Osteoblast (primary cell): ENCODE data around the gene DMKN. TPM values are rescaled to one million over a fixed set of nuclear protein-coding genes. Genes with fewer than 3 reads are reported as not detected.

Experiments
- DNase-seq: peaks from one replicate; pipeline ENCODE4 v3.0.0; 2011; ENCODE audit warnings: low spot score, mixed read lengths; ENCODE audit not compliant: insufficient read length; ENCODE audit errors: missing footprints
- H2AFZ ChIP-seq: 2 replicates; pipeline ENCODE4 v1.6.0; 2011; ENCODE audit warnings: mild to moderate bottlenecking, low read length
- H3K27ac ChIP-seq: 2 replicates; pipeline ENCODE4 v1.5.1; 2011; ENCODE audit warnings: mild to moderate bottlenecking, low read depth, low read length, moderate library complexity
- H3K27me3 ChIP-seq: 2 replicates; pipeline ENCODE4 v1.6.0; 2012; ENCODE audit warnings: mild to moderate bottlenecking, control low read depth, inconsistent platforms, low read length, moderate library complexity; ENCODE audit not compliant: insufficient read depth
- H3K36me3 ChIP-seq: 2 replicates; pipeline ENCODE4 v1.5.1; 2011; ENCODE audit warnings: mild to moderate bottlenecking, low read length, control low read depth, moderate library complexity; ENCODE audit not compliant: insufficient read depth
- H3K4me1 ChIP-seq: 2 replicates; pipeline ENCODE4 v1.5.1; 2011; ENCODE audit warnings: mild to moderate bottlenecking, low read length, control low read depth, moderate library complexity; ENCODE audit not compliant: insufficient read depth
- H3K4me2 ChIP-seq: 2 replicates; pipeline ENCODE4 v1.6.0; 2011; ENCODE audit warnings: mild to moderate bottlenecking, low read length; ENCODE audit not compliant: insufficient read depth
- H3K4me3 ChIP-seq: fragments of 200-600 bp; sonication (generic); 3 replicates; pipeline ENCODE4 v1.5.1; 2012; ENCODE audit warnings: mild to moderate bottlenecking, low read length, inconsistent platforms; ENCODE audit not compliant: insufficient read depth
- H3K79me2 ChIP-seq: 2 replicates; pipeline ENCODE4 v1.6.0; 2012; ENCODE audit warnings: mild to moderate bottlenecking, low read length, control low read depth, inconsistent platforms; ENCODE audit not compliant: insufficient read depth
- H3K9me3 ChIP-seq: 2 replicates; pipeline ENCODE4 v1.5.1; 2011; ENCODE audit warnings: low read depth, low read length, control low read depth
- H4K20me1 ChIP-seq: 2 replicates; pipeline ENCODE4 v1.6.0; 2012; ENCODE audit warnings: mild to moderate bottlenecking, low read length, control low read depth; ENCODE audit not compliant: insufficient read depth
- CTCF ChIP-seq: IDR thresholded peaks from 2 replicates; pipeline ENCODE4 v1.5.1; 2011; ENCODE audit warnings: mild to moderate bottlenecking, low read depth, low read length, moderate library complexity; ENCODE audit errors: extremely low read depth
- total RNA-seq: library from RNA; depleted of rRNA; stranded (reverse); fragments of >200 nt; gene quantifications from 2 replicates; pipeline ENCODE4 v1.2.3, GENCODE V29; 2012

The DMKN gene
- total RNA-seq, 1 donor: 24.2 TPM

GRCh38 chr19:35461060-35461459 lies 52.4 kb downstream of the DMKN start:
- no peaks in the 10 kb centered on the region for H3K27me3 ChIP-seq
- H2AFZ ChIP-seq: no peak overlapping the region
- H3K27ac ChIP-seq: no peak overlapping the region
- no peak for DNase-seq
- H3K36me3 ChIP-seq: no peaks in the 10 kb centered on the region
- no peaks in the 10 kb centered on the region for H3K9me3 ChIP-seq
- TF ChIP-seq CTCF: no peak
- no peaks in the 10 kb centered on the region for H4K20me1 ChIP-seq
- H3K79me2 ChIP-seq: no peaks in the 10 kb centered on the region
- no peaks in the 10 kb centered on the region for H3K4me1 ChIP-seq
- no peak overlapping the region for H3K4me3 ChIP-seq
- no peak overlapping the region for H3K4me2 ChIP-seq

- no peak for TF ChIP-seq CTCF
- no peaks in the 10 kb centered on the region for H3K9me3 ChIP-seq
- no peak for DNase-seq
Measured at GRCh38 chr19:35460608-35461007, 52.8 kb downstream of the DMKN start.

GRCh38 chr19:35459414-35460082 lies 53.9 kb downstream of the DMKN start:
- Histone ChIP-seq H3K4me2 (no peak overlapping the region), H3K36me3 (no peaks in the 10 kb centered on the region), H3K27ac (no peak overlapping the region), H2AFZ (no peak overlapping the region), H3K4me1 (no peaks in the 10 kb centered on the region), H3K4me3 (no peak overlapping the region), H3K9me3 (no peaks in the 10 kb centered on the region), H3K27me3 (no peaks in the 10 kb centered on the region), H4K20me1 (no peaks in the 10 kb centered on the region), H3K79me2 (no peaks in the 10 kb centered on the region)
- TF ChIP-seq CTCF: no peak
- no peak for DNase-seq

More at GRCh38 chr19:35460608-35461007, 52.8 kb downstream of the DMKN start:
- Histone ChIP-seq H3K4me1 (no peaks in the 10 kb centered on the region), H4K20me1 (no peaks in the 10 kb centered on the region), H3K4me2 (no peak overlapping the region), H3K27ac (no peak overlapping the region), H3K79me2 (no peaks in the 10 kb centered on the region), H3K36me3 (no peaks in the 10 kb centered on the region), H3K4me3 (no peak overlapping the region), H3K27me3 (no peaks in the 10 kb centered on the region), H2AFZ (no peak overlapping the region)

GRCh38 chr19:35458731-35459391 lies 54.6 kb downstream of the DMKN start:
- TF ChIP-seq CTCF: no peak
- no peaks in the 10 kb centered on the region for H3K79me2 ChIP-seq
- no peak for DNase-seq
- no peaks in the 10 kb centered on the region for H3K4me1 ChIP-seq
- H3K27me3 ChIP-seq: no peaks in the 10 kb centered on the region
- no peaks in the 10 kb centered on the region for H4K20me1 ChIP-seq
- H3K4me3 ChIP-seq: no peak overlapping the region
- no peak overlapping the region for H2AFZ ChIP-seq
- no peak overlapping the region for H3K4me2 ChIP-seq
- H3K9me3 ChIP-seq: no peaks in the 10 kb centered on the region
- H3K27ac ChIP-seq: no peak overlapping the region
- H3K36me3 ChIP-seq: no peaks in the 10 kb centered on the region
